K562 (cell line): ENCODE data around the gene CNRIP1. TPM values are rescaled to one million over a fixed set of nuclear protein-coding genes. Genes with fewer than 3 reads are reported as not detected.

ENCODE experiments used
- ATAC-seq: fragments of 200-7000 bp; cut with Tn5 transposase; 3 replicates; pipeline ENCODE4 v1.9.1; 2020; ENCODE audit warnings: moderate library complexity
- BruUV-seq: library from RNA; stranded (reverse); fragments of 400-500 nt; replicated peaks from 2 replicates; lab custom pipeline; 2021; lab: Mats Ljungman, UMichigan
- CTCF ChIA-PET: fragments of 300-600 bp; formaldehyde crosslinking; extraction: SDS; loops from one replicate; lab custom pipeline; 2021; ENCODE audit warnings: low intra/inter-chr PET ratio; lab: Yijun Ruan, JAX
- POLR2A ChIA-PET: fragments of 300-600, 350-650 bp; sonication (Branson Sonifier 250); formaldehyde crosslinking; extraction: SDS; loops from one replicate; lab custom pipeline; 2021; ENCODE audit warnings: antibody characterized with exemption, inconsistent platforms; lab: Yijun Ruan, JAX
- DNase-seq, 4 experiments: peaks; one replicate each; pipeline versions ENCODE4 v3.0.0 to v3.0.0-alpha.2; 2011 to 2018; ENCODE audit warnings: low spot score in 3 of 4, mixed read lengths in 3 of 4; ENCODE audit errors: extremely low read depth in 1 of 4
- FAIRE-seq: peaks from 2 replicates; lab custom pipeline; 2011; peaks lifted over from hg19 to GRCh38; lab: Jason Lieb, UNC
- H2AFZ ChIP-seq: 2 replicates; pipeline ENCODE4 v1.6.0; 2011; ENCODE audit warnings: low read depth, low read length, control low read depth, inconsistent platforms
- H3K27ac ChIP-seq: fragments of 200-600 bp; 3 replicates; pipeline ENCODE4 v1.8.0; 2011; ENCODE audit warnings: low read depth, mild to moderate bottlenecking, control low read depth, inconsistent platforms, low read length, moderate library complexity, mixed read lengths; ENCODE audit errors: extremely low read depth
- H3K27me3 ChIP-seq, 2 experiments: fragments of 300-600 bp in 1 of 2; 2 replicates in 1 of 2; 3 replicates in 1 of 2; pipeline versions ENCODE4 v1.6.0 to v1.8.0; 2011; ENCODE audit warnings: inconsistent platforms in 2 of 2, low read length in 2 of 2, mild to moderate bottlenecking in 1 of 2, mixed read lengths in 1 of 2, moderate library complexity in 1 of 2; ENCODE audit not compliant: control insufficient read depth in 2 of 2, insufficient read depth in 2 of 2
- H3K36me3 ChIP-seq: fragments of 300-600 bp; 3 replicates; pipeline ENCODE4 v1.8.0; 2011; ENCODE audit warnings: mild to moderate bottlenecking, low read length, inconsistent platforms; ENCODE audit not compliant: control insufficient read depth, insufficient read depth
- H3K4me1 ChIP-seq, 2 experiments: fragments of 200-600 bp in 1 of 2; replicated peaks in 1 of 2; 2 replicates in 1 of 2; 3 replicates in 1 of 2; pipeline versions ENCODE4 v1.5.1 to v1.8.0; 2011; ENCODE audit warnings: inconsistent platforms in 2 of 2, low read length in 2 of 2, mild to moderate bottlenecking in 1 of 2, mixed read lengths in 1 of 2, moderate library complexity in 1 of 2; ENCODE audit not compliant: control insufficient read depth in 2 of 2, insufficient read depth in 2 of 2
- H3K4me2 ChIP-seq: 2 replicates; pipeline ENCODE4 v1.6.1; 2011; ENCODE audit warnings: low read length, control low read depth, inconsistent platforms, mixed read lengths; ENCODE audit not compliant: insufficient read depth
- H3K4me3 ChIP-seq: fragments of 200-600 bp; sonication (generic), shearing (Covaris generic); 2 replicates; pipeline ENCODE4 v1.5.1; 2016; ENCODE audit warnings: control low read depth, inconsistent platforms
- H3K79me2 ChIP-seq: fragments of 200-600 bp; 3 replicates; pipeline ENCODE4 v1.8.0; 2011; ENCODE audit warnings: low read length, inconsistent platforms; ENCODE audit not compliant: control insufficient read depth, insufficient read depth
- H3K9ac ChIP-seq, 2 experiments: 2 replicates each; pipeline versions ENCODE4 v1.6.0 to v1.6.1; 2011; ENCODE audit warnings: low read depth in 2 of 2, low read length in 2 of 2, control low read depth in 1 of 2, inconsistent platforms in 1 of 2, mild to moderate bottlenecking in 1 of 2, mixed read lengths in 1 of 2; ENCODE audit not compliant: insufficient read depth in 1 of 2
- H3K9me1 ChIP-seq: one replicate; pipeline ENCODE4 v1.6.0; 2011; ENCODE audit warnings: inconsistent platforms, mild to moderate bottlenecking, low read length, moderate library complexity; ENCODE audit not compliant: control insufficient read depth, insufficient read depth
- H3K9me3 ChIP-seq: replicated peaks from 2 replicates; pipeline ENCODE4 v1.5.1; 2011; ENCODE audit warnings: low read depth, low read length, inconsistent platforms; ENCODE audit not compliant: control insufficient read depth, insufficient read depth
- H4K20me1 ChIP-seq: replicated peaks from 2 replicates; pipeline ENCODE4 v1.6.1; 2011; ENCODE audit warnings: low read length, inconsistent platforms, mixed read lengths; ENCODE audit not compliant: control insufficient read depth, insufficient read depth
- HDAC6 ChIP-seq: IDR thresholded peaks from 2 replicates; pipeline ENCODE4 v1.6.1; 2012; ENCODE audit warnings: low read depth, mild to moderate bottlenecking, control low read depth, inconsistent platforms, low read length, moderate library complexity
- TSC22D4 ChIP-seq: fragments of 450-650 bp; IDR thresholded peaks from 2 replicates; pipeline ENCODE4 v1.6.1; 2016; ENCODE audit warnings: missing genetic modification characterization, missing biosample characterization, control low read depth
- ZNF445 ChIP-seq: fragments of 250-450 bp; sonication (Bioruptor Pico); IDR thresholded peaks from 2 replicates; pipeline ENCODE4 v1.4.0; 2020; ENCODE audit warnings: low read depth, mild to moderate bottlenecking, moderate library complexity
- WGBS: fragments of 100-300 bp; shearing (Covaris generic); methylation state at CpG from one replicate; pipeline ENCODE4 v1.1.6; 2016; ENCODE audit warnings: low coverage, mixed read lengths; ENCODE audit not compliant: insufficient coverage; ENCODE audit errors: missing lambda C conversion rate; 5-methylcytosine and 5-hydroxymethylcytosine counted together
- in situ Hi-C: fragments of 300-500 bp; cut with MboI; formaldehyde crosslinking; loops from 4 replicates; pipeline ENCODE4 v1.15.0; 2018; ENCODE audit warnings: inconsistent platforms, mixed read lengths
- intact Hi-C: fragments of 100-400 bp; cut with micrococcal nuclease; formaldehyde crosslinking; loops from 2 replicates; pipeline ENCODE4 v1.14.2; 2022
- polyA plus RNA-seq, 8 experiments: library from polyadenylated mRNA; depleted of rRNA in 4 of 8; stranded (reverse) in 5 of 8; unstranded in 3 of 8; fragments of >200 nt; fragmentation: Nextera tagmentation in 2 of 8; fragmentation: Illumina TruSeq in 1 of 8; extraction: Ambion mirVana in 2 of 8; extraction: Trizol in 1 of 8; gene quantifications; 2 replicates each; pipeline versions ENCODE4 v1.2.1 to v1.2.3, GENCODE V29; 2011 to 2014; ENCODE audit warnings: inconsistent platforms in 1 of 8, missing spikeins in 1 of 8
- total RNA-seq, 7 experiments: library from RNA; depleted of rRNA in 6 of 7; stranded (reverse); fragments of >200 nt in 6 of 7; fragmentation: Illumina TruSeq in 2 of 7; extraction: Trizol in 2 of 7; gene quantifications; 2 replicates each; pipeline versions ENCODE4 v1.2.1 to v1.2.3, GENCODE V29; 2011 to 2021; ENCODE audit warnings: low replicate concordance in 1 of 7

The CNRIP1 gene
- total and polyA plus RNA-seq, 9 of the 15 experiments (the other 6 are each of a cell fraction or from before 2014, with no cell fraction given) = 0.59 to 2.1 (median 1.5) TPM

GRCh38 chr2:68287580-68288441 lies 31.9 kb downstream of the CNRIP1 start (continued):
- no peak for TF ChIP-seq TSC22D4 (tag)

GRCh38 chr2:68284896-68285295 lies 34.9 kb downstream of the CNRIP1 start:
- Histone ChIP-seq H3K36me3 (no peaks in the 10 kb centered on the region), H3K9ac (no peak overlapping the region), H3K4me1 (peaks cover 12 to 31% of the 10 kb centered on the region in 2 experiments; a peak in 4 of 5 replicates), H3K9me1 (no peaks in the 10 kb centered on the region), H4K20me1 (no peaks in the 10 kb centered on the region), H3K27me3 (no peaks in the 10 kb centered on the region), H3K9me3 (no peaks in the 10 kb centered on the region)
- ATAC-seq (no peak), FAIRE-seq (no peak)
- in situ Hi-C loops = no loop called here
- WGBS = 89% methylated on average over 1 of the region's 3 CpGs
- CTCF ChIA-PET = no interaction called here
- TF ChIP-seq HDAC6 (no peak), ZNF445 (CRISPR knock-in tag) (no peak)
- TF ChIP-seq, all 486 proteins: peak for 0
- H2AFZ ChIP-seq = no peak overlapping the region
- H3K79me2 ChIP-seq = no peaks in the 10 kb centered on the region
- intact Hi-C loops = loop anchor here (5.0 kb wide), 1 partner anchor 88 kb away; no protein-coding TSS in a partner anchor
- no TSS peak for BruUV-seq
- H3K4me2 ChIP-seq = no peak overlapping the region
- H3K27ac ChIP-seq = no peak overlapping the region
- POLR2A ChIA-PET = interaction anchor here (0.5 to 1.2 kb wide), 3 partner anchors 9 to 28 kb away, joined by 3 to 4 read pairs (median 4); no protein-coding TSS in a partner anchor
- H3K4me3 ChIP-seq = no peak overlapping the region
- no peak for DNase-seq
